HFF-Myc (cell line): ENCODE data around the gene CD3G.

ENCODE experiments used
- DNase-seq: peaks from one replicate; pipeline ENCODE4 v3.0.0-alpha.2; 2011; ENCODE audit warnings: low read depth; ENCODE audit errors: extremely low read depth
- H3K4me3 ChIP-seq: replicated peaks from 2 replicates; pipeline ENCODE4 v1.5.1; 2011; ENCODE audit warnings: low read depth, mild to moderate bottlenecking, control low read depth, low read length
- CTCF ChIP-seq: IDR thresholded peaks from 2 replicates; pipeline ENCODE4 v1.5.1; 2012; ENCODE audit warnings: mild to moderate bottlenecking, low read depth, low read length, control low read depth; ENCODE audit errors: missing control alignments

CD3G gene

GRCh38 chr11:118321386-118322082, 22.6 kb upstream of the CD3G start:
- no peak for DNase-seq
- no peak overlapping the region for H3K4me3 ChIP-seq
- no peak for TF ChIP-seq CTCF

GRCh38 chr11:118322721-118323120, 21.4 kb upstream of the CD3G start:
- no peak overlapping the region for H3K4me3 ChIP-seq
- DNase-seq, result no peak
- no peak for TF ChIP-seq CTCF

GRCh38 chr11:118325283-118325682, 18.9 kb upstream of the CD3G start:
- H3K4me3 ChIP-seq, result no peak overlapping the region
- no peak for TF ChIP-seq CTCF
- no peak for DNase-seq

- DNase-seq, result no peak
- H3K4me3 ChIP-seq, result no peak overlapping the region
- TF ChIP-seq CTCF, result no peak
Measured at GRCh38 chr11:118328745-118329144, 15.4 kb upstream of the CD3G start.

GRCh38 chr11:118334745-118335144, 9.4 kb upstream of the CD3G start:
- H3K4me3 ChIP-seq, result no peak overlapping the region
- TF ChIP-seq CTCF, result no peak
- no peak for DNase-seq

GRCh38 chr11:118338637-118339061, 5.5 kb upstream of the CD3G start:
- H3K4me3 ChIP-seq, result no peak overlapping the region
- no peak for TF ChIP-seq CTCF
- DNase-seq, result no peak

- H3K4me3 ChIP-seq, result no peak overlapping the region
- no peak for DNase-seq
- TF ChIP-seq CTCF, result no peak
Measured at GRCh38 chr11:118339281-118339961, 4.7 kb upstream of the CD3G start.
